ENCODE measurements around the gene C3orf18.

GRCh38 chr3:50571486-50571885 is 3.9 kb upstream of the C3orf18 start:
- no peak for TF ChIP-seq ELF4 (IDR thresholded peaks at IDR 0.05)
- no peak for TF ChIP-seq ZNF384 (IDR thresholded peaks at IDR 0.05)
- no peak for TF ChIP-seq FOXK2 (IDR thresholded peaks at IDR 0.05)
- TF ChIP-seq BHLHE40 (IDR thresholded peaks at IDR 0.05; ENCODE audit: borderline replicate concordance), result no peak
- TF ChIP-seq SP1 (IDR thresholded peaks at IDR 0.05), result no peak
- TF ChIP-seq FOXA1 (IDR thresholded peaks at IDR 0.05), result no peak
- TF ChIP-seq CTBP1 (IDR thresholded peaks at IDR 0.05; ENCODE audit: borderline replicate concordance), result no peak
